Measurements from ENCODE around the gene SPAG9. TPM values are rescaled to one million over a fixed set of nuclear protein-coding genes. Genes with fewer than 3 reads are reported as not detected.

Gene SPAG9
- total and polyA plus RNA-seq, 2 experiments from 2014 or later, result 13.7 to 45.0 TPM

- Histone ChIP-seq H3K4me3 (no peak overlapping the region), H3K79me2 (replicated peaks; ENCODE audit: insufficient read depth) (no peaks in the 10 kb centered on the region), H3K27me3 (ENCODE audit: insufficient read depth) (peaks cover 16% of the 10 kb centered on the region), H3K9me2 (ENCODE audit: insufficient read depth) (no peaks in the 10 kb centered on the region), H3F3A (replicated peaks; ENCODE audit: low read depth) (no peaks in the 10 kb centered on the region), H4K20me1 (replicated peaks; ENCODE audit: insufficient read depth) (no peaks in the 10 kb centered on the region), H3K4me1 (ENCODE audit: insufficient read depth) (peaks cover 20% of the 10 kb centered on the region), H3K36me3 (ENCODE audit: insufficient read depth) (no peaks in the 10 kb centered on the region), H3K27ac (ENCODE audit: low read depth) (no peak overlapping the region), H2AFZ (no peak overlapping the region), H3K4me2 (no peak overlapping the region)
- H3K4me3 Mint-ChIP-seq, result no peak overlapping the region
- H3K36me3 Mint-ChIP-seq (ENCODE audit: low read depth), result no peaks in the 10 kb centered on the region
- H3K4me1 Mint-ChIP-seq, result peaks cover 37% of the 10 kb centered on the region
- TF ChIP-seq ZNF331 (CRISPR knock-in tag; IDR thresholded peaks at IDR 0.05; ENCODE audit: low read depth) (no peak), REST (IDR thresholded peaks at IDR 0.05; ENCODE audit: unreplicated experiment) (no peak), ZNF114 (CRISPR knock-in tag; IDR thresholded peaks at IDR 0.05) (no peak), POLR2AphosphoS5 (IDR thresholded peaks at IDR 0.05; ENCODE audit: low read depth) (no peak), JUNB (IDR thresholded peaks at IDR 0.05; ENCODE audit: unreplicated experiment) (no peak), CTCF (conservative IDR thresholded peaks at IDR 0.05; ENCODE audit: low read depth in 2 of 2) (no peak), ETS1 (IDR thresholded peaks at IDR 0.05) (no peak)
- TF ChIP-seq, protein P1, sequence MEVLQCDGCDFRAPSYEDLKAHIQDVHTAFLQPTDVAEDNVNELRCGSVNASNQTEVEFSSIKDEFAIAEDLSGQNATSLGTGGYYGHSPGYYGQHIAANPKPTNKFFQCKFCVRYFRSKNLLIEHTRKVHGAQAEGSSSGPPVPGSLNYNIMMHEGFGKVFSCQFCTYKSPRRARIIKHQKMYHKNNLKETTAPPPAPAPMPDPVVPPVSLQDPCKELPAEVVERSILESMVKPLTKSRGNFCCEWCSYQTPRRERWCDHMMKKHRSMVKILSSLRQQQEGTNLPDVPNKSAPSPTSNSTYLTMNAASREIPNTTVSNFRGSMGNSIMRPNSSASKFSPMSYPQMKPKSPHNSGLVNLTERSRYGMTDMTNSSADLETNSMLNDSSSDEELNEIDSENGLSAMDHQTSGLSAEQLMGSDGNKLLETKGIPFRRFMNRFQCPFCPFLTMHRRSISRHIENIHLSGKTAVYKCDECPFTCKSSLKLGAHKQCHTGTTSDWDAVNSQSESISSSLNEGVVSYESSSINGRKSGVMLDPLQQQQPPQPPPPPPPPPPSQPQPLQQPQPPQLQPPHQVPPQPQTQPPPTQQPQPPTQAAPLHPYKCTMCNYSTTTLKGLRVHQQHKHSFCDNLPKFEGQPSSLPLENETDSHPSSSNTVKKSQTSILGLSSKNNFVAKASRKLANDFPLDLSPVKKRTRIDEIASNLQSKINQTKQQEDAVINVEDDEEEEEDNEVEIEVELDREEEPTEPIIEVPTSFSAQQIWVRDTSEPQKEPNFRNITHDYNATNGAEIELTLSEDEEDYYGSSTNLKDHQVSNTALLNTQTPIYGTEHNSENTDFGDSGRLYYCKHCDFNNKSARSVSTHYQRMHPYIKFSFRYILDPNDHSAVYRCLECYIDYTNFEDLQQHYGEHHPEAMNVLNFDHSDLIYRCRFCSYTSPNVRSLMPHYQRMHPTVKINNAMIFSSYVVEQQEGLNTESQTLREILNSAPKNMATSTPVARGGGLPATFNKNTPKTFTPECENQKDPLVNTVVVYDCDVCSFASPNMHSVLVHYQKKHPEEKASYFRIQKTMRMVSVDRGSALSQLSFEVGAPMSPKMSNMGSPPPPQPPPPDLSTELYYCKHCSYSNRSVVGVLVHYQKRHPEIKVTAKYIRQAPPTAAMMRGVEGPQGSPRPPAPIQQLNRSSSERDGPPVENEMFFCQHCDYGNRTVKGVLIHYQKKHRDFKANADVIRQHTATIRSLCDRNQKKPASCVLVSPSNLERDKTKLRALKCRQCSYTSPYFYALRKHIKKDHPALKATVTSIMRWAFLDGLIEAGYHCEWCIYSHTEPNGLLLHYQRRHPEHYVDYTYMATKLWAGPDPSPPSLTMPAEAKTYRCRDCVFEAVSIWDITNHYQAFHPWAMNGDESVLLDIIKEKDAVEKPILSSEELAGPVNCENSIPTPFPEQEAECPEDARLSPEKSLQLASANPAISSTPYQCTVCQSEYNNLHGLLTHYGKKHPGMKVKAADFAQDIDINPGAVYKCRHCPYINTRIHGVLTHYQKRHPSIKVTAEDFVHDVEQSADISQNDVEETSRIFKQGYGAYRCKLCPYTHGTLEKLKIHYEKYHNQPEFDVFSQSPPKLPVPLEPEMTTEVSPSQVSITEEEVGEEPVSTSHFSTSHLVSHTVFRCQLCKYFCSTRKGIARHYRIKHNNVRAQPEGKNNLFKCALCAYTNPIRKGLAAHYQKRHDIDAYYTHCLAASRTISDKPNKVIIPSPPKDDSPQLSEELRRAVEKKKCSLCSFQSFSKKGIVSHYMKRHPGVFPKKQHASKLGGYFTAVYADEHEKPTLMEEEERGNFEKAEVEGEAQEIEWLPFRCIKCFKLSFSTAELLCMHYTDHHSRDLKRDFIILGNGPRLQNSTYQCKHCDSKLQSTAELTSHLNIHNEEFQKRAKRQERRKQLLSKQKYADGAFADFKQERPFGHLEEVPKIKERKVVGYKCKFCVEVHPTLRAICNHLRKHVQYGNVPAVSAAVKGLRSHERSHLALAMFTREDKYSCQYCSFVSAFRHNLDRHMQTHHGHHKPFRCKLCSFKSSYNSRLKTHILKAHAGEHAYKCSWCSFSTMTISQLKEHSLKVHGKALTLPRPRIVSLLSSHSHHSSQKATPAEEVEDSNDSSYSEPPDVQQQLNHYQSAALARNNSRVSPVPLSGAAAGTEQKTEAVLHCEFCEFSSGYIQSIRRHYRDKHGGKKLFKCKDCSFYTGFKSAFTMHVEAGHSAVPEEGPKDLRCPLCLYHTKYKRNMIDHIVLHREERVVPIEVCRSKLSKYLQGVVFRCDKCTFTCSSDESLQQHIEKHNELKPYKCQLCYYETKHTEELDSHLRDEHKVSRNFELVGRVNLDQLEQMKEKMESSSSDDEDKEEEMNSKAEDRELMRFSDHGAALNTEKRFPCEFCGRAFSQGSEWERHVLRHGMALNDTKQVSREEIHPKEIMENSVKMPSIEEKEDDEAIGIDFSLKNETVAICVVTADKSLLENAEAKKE (CRISPR knock-in tag; IDR thresholded peaks at IDR 0.05), result no peak
- H3K27ac Mint-ChIP-seq, result peak overlapping the region; percentile 69; the same call in 1 of the 2 replicates
- no peaks in the 10 kb centered on the region for H3K9me3 Mint-ChIP-seq
- ATAC-seq (no peak), DNase-seq (ENCODE audit: low spot score) (no peak)
- H3K27me3 Mint-ChIP-seq (ENCODE audit: insufficient read depth, low read depth, poor library complexity), result peaks cover 19% of the 10 kb centered on the region
These were observed 172.7 kb downstream of the SPAG9 start for GRCh38 chr17:50947782-50948543.
